Glutamatergic neuron (in vitro differentiated cells): ENCODE measurements around the gene MGST2. TPM values are rescaled to one million over a fixed set of nuclear protein-coding genes. Genes with fewer than 3 reads are reported as not detected.

Source experiments
- total RNA-seq: library from RNA; stranded (reverse); fragmentation: NEBNext Ultra II Directional; extraction: Animal tissue kit (Norgen Biotek cat#: 25700); gene quantifications from one replicate; pipeline ENCODE4 v1.2.1, GENCODE V29; 2021; ENCODE audit not compliant: unreplicated experiment

Gene MGST2
- total RNA-seq, 1 donor from 2014 or later, result 6.9 TPM

Other genes starting within 250 kb of the MGST2 start
- 5.0 TPM for gene RAB33B, start 211.7 kb upstream of the MGST2 start, total RNA-seq
- gene SETD7, start 109.6 kb upstream of the MGST2 start, total RNA-seq, result 22.6 TPM